HG03095 (cell line): ENCODE data around the gene FAM161A.
"Not testable (repeated sequence)": the region's sequence is repeated elsewhere in the genome, so short reads cannot be mapped to it uniquely, and the experiment has no call there.

Experiments used
- ATAC-seq: cut with Tn5 transposase; IDR thresholded peaks from one replicate; pipeline ENCODE4 v1.9.1; 2021; ENCODE audit warnings: moderate library complexity; ENCODE audit not compliant: unreplicated experiment

FAM161A gene

GRCh38 chr2:61851270-61851669, 2.6 kb downstream of the FAM161A start:
- not testable (repeated sequence) for ATAC-seq

- no peak for ATAC-seq
Measured at GRCh38 chr2:61845320-61845719, 8.5 kb downstream of the FAM161A start.

GRCh38 chr2:61841286-61841685, 12.6 kb downstream of the FAM161A start:
- no peak for ATAC-seq

GRCh38 chr2:61834893-61835292, 19.0 kb downstream of the FAM161A start:
- no peak for ATAC-seq

GRCh38 chr2:61833971-61834370, 19.9 kb downstream of the FAM161A start:
- no peak for ATAC-seq

GRCh38 chr2:61832183-61832841, 21.5 kb downstream of the FAM161A start:
- ATAC-seq = no peak

- ATAC-seq = no peak
Measured at GRCh38 chr2:61822255-61822654, 31.6 kb downstream of the FAM161A start.

GRCh38 chr2:61816480-61817355, 37.1 kb downstream of the FAM161A start:
- no peak for ATAC-seq

GRCh38 chr2:61814539-61815160, 39.2 kb downstream of the FAM161A start:
- ATAC-seq = no peak

GRCh38 chr2:61813314-61813713, 40.5 kb downstream of the FAM161A start:
- not testable (repeated sequence) for ATAC-seq

GRCh38 chr2:61811821-61812220, 42.0 kb downstream of the FAM161A start:
- ATAC-seq = no peak

GRCh38 chr2:61810203-61810602, 43.7 kb downstream of the FAM161A start:
- ATAC-seq = not testable (repeated sequence)

GRCh38 chr2:61808693-61809092, 45.2 kb downstream of the FAM161A start:
- not testable (repeated sequence) for ATAC-seq

GRCh38 chr2:61807036-61807757, 46.7 kb downstream of the FAM161A start:
- no peak for ATAC-seq

GRCh38 chr2:61802548-61802947, 51.3 kb downstream of the FAM161A start:
- ATAC-seq = no peak

GRCh38 chr2:61799099-61799498, 54.8 kb downstream of the FAM161A start:
- no peak for ATAC-seq

- ATAC-seq = not testable (repeated sequence)
Measured at GRCh38 chr2:61797446-61797845, 56.4 kb downstream of the FAM161A start.

- no peak for ATAC-seq
Measured at GRCh38 chr2:61795408-61795807, 58.5 kb downstream of the FAM161A start.

- ATAC-seq = peak; percentile 77
Measured at GRCh38 chr2:61793389-61793836, 60.4 kb downstream of the FAM161A start.

GRCh38 chr2:61792355-61792890, 61.4 kb downstream of the FAM161A start:
- ATAC-seq = no peak
